Suprapubic skin (tissue), 3 donors: ENCODE data around the gene CDH5.

Source experiments
- CTCF ChIP-seq, 2 donors: fragments of 200-600 bp in 1 of 2; fragments of 450-650 bp in 1 of 2; sonication (generic) in 1 of 2; IDR thresholded peaks; one replicate each; pipeline ENCODE4 v1.5.1; 2016 to 2019; ENCODE audit warnings: antibody characterized with exemption in 2 of 2, mild to moderate bottlenecking in 1 of 2, moderate library complexity in 1 of 2
- EP300 ChIP-seq: sonication (generic); formaldehyde crosslinking; IDR thresholded peaks from one replicate; pipeline ENCODE4 v1.6.1; 2017; ENCODE audit warnings: antibody characterized with exemption

- TF ChIP-seq CTCF (IDR thresholded peaks at IDR 0.05) (no peak), EP300 (no peak)
Measured at GRCh38 chr16:66416136-66416535, 49.6 kb downstream of the CDH5 start.
